Endothelial cell of umbilical vein (primary cell): ENCODE measurements around the gene TRIM40.

Experiments used
- EZH2 ChIP-seq: IDR thresholded peaks from 2 replicates; pipeline ENCODE4 v1.6.1; 2012; ENCODE audit warnings: borderline replicate concordance, low read depth, mild to moderate bottlenecking, moderate library complexity, low read length, inconsistent platforms; ENCODE audit not compliant: severe bottlenecking
- FOS ChIP-seq: IDR thresholded peaks from 2 replicates; pipeline ENCODE4 v1.6.1; 2011; ENCODE audit warnings: mild to moderate bottlenecking, low read length, moderate library complexity, borderline replicate concordance; ENCODE audit not compliant: insufficient read depth
- GATA2 ChIP-seq: IDR thresholded peaks from 2 replicates; pipeline ENCODE4 v1.7.0; 2011; ENCODE audit warnings: low read depth, mild to moderate bottlenecking, moderate library complexity, mixed read lengths, low read length; ENCODE audit not compliant: insufficient read length, insufficient read depth
- JUN ChIP-seq: IDR thresholded peaks from 2 replicates; pipeline ENCODE4 v1.6.1; 2011; ENCODE audit warnings: borderline replicate concordance, low read depth; ENCODE audit not compliant: insufficient read length, insufficient read depth
- MYC ChIP-seq: IDR thresholded peaks from one replicate; pipeline ENCODE4 v1.6.1; 2011; ENCODE audit warnings: mild to moderate bottlenecking, low read depth, low read length
- POLR2A ChIP-seq: IDR thresholded peaks from 2 replicates; pipeline ENCODE4 v1.6.1; 2012; ENCODE audit warnings: low read depth, mild to moderate bottlenecking, control low read depth, low read length
- POLR2AphosphoS5 ChIP-seq: IDR thresholded peaks from 2 replicates; pipeline ENCODE4 v1.6.1; 2012; ENCODE audit warnings: low read depth, mild to moderate bottlenecking, control low read depth, low read length, moderate library complexity; ENCODE audit not compliant: insufficient read depth
- TF ChIP-seq, protein P1 (sequence below), 2 donors: IDR thresholded peaks; 1 replicate in 1 of 2; 2 replicates in 1 of 2; pipeline ENCODE4 v1.5.1; 2011; ENCODE audit warnings: low read length in 2 of 2, mild to moderate bottlenecking in 2 of 2, moderate library complexity in 2 of 2, control low read depth in 1 of 2, inconsistent platforms in 1 of 2, low read depth in 1 of 2; ENCODE audit not compliant: insufficient read depth in 1 of 2; ENCODE audit errors: extremely low read depth in 1 of 2
- TF ChIP-seq, protein P2 (sequence below): IDR thresholded peaks from 2 replicates; pipeline ENCODE4 v1.6.1; 2011; ENCODE audit not compliant: insufficient read depth, insufficient read length

GRCh38 chr6:30096829-30097228, 39.1 kb upstream of the TRIM40 start:
- TF ChIP-seq, protein P1, sequence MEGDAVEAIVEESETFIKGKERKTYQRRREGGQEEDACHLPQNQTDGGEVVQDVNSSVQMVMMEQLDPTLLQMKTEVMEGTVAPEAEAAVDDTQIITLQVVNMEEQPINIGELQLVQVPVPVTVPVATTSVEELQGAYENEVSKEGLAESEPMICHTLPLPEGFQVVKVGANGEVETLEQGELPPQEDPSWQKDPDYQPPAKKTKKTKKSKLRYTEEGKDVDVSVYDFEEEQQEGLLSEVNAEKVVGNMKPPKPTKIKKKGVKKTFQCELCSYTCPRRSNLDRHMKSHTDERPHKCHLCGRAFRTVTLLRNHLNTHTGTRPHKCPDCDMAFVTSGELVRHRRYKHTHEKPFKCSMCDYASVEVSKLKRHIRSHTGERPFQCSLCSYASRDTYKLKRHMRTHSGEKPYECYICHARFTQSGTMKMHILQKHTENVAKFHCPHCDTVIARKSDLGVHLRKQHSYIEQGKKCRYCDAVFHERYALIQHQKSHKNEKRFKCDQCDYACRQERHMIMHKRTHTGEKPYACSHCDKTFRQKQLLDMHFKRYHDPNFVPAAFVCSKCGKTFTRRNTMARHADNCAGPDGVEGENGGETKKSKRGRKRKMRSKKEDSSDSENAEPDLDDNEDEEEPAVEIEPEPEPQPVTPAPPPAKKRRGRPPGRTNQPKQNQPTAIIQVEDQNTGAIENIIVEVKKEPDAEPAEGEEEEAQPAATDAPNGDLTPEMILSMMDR (IDR thresholded peaks at IDR 0.05; ENCODE audit: extremely low read depth in 1 of 2, insufficient read depth in 1 of 2, low read depth in 1 of 2, low read length in 2 of 2), result no peak
- TF ChIP-seq EZH2 (no peak), POLR2A (no peak), POLR2AphosphoS5 (no peak), FOS (no peak), MYC (no peak), GATA2 (no peak), JUN (no peak)
- TF ChIP-seq, protein P2, sequence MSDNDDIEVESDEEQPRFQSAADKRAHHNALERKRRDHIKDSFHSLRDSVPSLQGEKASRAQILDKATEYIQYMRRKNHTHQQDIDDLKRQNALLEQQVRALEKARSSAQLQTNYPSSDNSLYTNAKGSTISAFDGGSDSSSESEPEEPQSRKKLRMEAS, result no peak
